H4 (cell line): ENCODE measurements around the gene PTPRT. TPM values are rescaled to one million over a fixed set of nuclear protein-coding genes. Genes with fewer than 3 reads are reported as not detected.

Source experiments
- DNase-seq: peaks from one replicate; pipeline ENCODE4 v3.0.0-alpha.2; 2015; ENCODE audit warnings: low spot score
- total RNA-seq: library from RNA; depleted of rRNA; stranded (reverse); fragments of >200 nt; shearing (Covaris generic); gene quantifications from 2 replicates; pipeline ENCODE4 v1.2.3, GENCODE V29; 2014

The PTPRT gene
- total RNA-seq, 1 experiment from 2014 or later, result not detected

DNA sequence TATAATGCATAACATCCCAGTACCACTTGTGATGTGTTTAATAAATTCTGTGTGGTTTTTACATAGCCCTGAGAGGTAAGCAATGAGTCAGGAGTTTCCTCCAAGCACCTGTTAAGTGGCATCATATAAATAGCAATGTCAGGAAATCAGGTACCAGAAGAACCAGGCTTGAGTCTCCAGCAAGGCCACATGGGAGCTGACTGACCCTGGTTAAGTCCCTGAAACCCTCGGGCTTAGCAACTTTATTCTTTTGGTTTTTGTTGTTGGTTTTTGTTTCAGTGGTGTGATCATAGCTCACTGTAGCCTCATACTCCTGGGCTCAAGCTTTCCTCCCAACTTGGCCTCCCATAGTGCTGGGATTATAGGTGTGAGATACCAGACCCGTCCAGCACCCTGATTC, 70.0 kb downstream of the PTPRT start:
- no peak for DNase-seq

DNA sequence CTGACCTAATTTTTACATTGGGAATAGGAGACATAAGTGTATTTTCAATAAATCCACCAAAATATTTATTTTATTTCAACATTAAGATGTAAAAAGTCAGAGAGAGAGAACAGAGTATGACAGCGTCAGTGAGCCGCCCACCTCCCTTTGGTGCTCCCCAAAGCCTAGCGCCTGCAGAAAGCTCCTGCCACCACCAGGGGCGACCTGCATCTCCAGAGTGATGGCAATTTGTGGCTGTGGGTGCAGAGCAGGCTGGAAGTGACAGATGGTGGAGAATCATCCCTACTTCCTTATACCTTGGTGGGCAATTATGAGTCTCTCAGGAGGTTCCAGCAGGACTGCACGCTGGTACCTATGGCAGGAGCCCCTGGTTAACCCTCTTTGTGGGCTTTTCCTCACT, 87.3 kb downstream of the PTPRT start:
- DNase-seq, result no peak

DNA sequence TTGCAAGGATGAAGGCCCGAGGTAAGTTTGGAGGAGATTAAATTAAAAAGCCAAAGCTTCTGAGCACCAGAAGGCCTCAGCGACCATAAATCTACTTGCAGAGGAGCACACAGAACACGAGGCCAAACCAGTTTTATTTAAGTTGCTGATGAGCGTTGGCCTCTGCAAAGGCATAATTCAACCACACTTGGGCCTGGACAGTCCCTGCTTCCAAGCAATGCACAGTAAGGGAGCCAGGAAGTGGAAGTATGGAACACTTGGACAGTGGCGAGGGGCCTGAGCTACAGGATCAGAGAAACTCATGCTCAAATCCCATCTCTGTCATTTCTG, 92.8 kb downstream of the PTPRT start:
- DNase-seq, result no peak

DNA sequence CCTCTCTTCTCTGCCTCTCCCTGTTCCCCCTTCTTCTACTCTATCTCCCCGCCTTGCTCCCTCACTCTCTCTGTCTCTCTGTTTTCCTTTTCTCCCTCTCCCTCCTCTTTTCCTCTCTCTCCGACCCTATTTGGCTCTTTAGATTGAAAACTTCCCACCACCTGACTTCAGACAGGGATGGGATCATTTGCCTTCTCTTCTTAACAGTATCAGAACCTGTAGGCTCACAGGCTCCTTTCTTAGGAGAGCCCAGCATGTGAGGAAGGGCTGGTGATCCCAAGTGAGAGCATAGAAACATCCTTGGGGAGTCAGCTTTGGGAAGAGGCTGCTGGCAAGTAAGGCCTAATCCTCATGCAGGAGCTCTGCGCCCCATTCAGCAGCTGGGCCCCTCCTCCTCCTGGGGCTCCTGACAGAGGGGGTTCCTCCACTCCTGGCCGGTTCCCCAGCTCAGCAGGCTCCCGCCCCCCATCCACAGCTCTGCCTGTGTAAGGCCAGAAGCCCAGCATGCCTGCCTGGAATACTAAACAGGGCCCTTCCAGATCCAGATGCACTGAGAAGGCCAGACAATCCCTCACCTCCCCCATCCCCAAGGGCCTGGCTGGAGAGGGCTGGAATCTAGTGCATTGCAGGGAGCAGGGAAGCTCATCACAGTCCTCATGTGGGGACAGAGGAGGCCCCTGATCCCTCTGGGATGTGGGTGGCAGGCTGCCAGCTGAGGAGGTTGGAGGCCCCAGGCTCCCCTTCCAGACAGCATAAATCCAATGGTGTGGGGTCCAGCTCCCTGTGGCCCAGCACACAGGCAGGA, 93.4 kb downstream of the PTPRT start:
- no peak for DNase-seq

DNA sequence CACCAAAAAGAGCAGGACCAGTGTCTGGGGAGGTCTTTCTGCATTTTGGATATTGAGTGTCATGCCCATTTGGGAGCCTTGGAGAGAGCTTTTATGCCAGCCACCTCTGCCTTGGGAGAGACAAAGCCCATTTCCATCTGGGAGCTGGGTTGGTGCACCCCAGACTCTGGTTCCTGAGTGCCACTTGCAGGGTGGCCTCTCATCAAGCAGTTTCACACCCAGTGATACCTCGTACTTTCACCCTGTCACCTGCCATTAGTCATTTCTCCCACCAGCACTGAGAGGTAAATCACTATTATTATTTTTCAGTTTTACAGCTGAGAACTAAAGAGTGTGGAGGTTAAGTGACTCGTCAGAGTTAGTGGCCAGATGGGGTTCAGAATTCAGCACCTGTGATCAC, 94.7 kb downstream of the PTPRT start:
- no peak for DNase-seq

DNA sequence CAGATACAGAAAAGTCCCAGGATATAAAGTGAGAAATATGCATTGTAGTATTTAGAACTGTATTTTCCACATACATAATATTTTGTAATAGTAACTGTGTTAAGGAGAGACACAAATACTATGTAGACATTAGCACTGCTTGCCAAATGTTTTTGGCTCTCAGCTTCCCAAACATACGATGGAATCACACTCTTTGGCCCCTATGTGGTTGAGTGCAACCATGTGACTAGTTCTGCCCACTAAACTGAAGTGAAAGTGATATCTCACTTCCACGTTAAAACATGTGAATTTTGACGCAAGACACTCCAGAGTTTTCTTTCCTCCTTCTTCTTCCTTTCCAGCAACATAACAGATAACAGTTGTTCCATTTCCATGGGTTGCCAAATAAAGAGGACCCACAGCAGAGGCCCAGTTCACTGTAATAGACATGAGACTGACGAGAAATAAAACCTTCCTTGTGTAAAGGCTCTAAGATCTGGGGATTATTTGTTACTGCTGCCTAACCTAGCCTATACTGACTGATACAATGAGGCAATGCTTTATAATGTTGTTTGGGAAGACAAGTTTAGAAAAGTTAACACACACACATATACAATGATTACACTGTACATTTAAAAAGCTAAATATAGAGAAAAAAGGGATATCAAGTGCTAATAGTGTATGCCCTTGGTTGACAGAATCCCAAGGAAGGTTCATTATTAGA, 97.2 kb downstream of the PTPRT start:
- no peak for DNase-seq

DNA sequence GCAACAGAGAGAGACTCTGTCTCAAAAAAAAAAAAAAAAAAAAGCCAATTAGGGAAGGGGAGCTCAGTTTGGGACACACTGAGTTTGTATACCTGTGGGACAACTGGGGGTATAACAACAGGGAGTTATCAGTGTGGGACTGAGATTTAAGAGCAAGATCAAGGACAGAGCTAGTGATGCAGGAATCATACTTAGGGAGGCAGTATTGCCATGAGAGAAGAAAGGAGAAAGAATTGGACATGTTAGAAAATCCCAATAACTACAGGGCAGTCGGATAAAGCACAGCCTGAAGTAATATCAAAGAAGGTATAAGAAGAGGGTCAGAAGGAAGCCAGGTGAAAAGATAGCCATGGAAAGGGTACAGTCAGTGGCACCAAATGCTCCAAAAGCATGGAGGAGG, 121.2 kb downstream of the PTPRT start:
- DNase-seq, result no peak

DNA sequence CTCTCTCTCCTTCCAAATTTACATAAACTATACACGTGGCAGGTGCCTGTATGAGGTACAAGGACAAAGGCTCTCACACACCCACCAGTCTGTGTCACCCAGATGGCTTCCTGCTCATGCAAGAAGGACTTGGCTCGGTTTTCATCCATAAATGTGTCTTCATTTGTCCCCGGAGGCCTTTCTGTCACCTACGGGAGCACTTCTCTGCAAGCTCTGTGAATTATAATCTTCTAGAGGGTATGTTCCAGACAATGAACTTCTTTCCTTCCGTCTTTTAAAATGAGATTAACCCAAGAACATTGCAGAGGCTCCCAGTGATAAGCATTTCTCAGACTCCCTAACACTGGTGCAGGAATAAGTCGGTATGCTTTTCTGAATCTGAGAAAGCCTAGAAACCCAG, 123.6 kb downstream of the PTPRT start:
- no peak for DNase-seq

DNA sequence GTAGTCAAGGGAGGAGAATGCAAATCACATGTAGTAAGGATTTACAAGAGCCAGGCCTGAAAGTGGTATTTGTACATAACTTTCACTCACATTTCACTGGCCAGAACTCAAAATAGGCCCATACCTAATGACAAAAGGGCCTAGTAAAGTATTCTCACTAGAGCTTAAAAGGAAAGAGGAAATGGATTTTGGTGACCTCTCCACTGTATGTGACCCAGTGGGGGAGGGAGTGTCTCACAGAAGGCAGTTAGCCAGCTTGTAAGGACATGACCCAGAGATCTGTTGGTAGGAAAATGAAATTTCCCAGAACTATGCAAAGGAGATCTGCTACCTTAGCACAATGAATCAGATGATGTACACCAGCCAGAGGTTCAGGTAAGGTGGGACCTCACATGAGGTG, 124.4 kb downstream of the PTPRT start:
- no peak for DNase-seq

DNA sequence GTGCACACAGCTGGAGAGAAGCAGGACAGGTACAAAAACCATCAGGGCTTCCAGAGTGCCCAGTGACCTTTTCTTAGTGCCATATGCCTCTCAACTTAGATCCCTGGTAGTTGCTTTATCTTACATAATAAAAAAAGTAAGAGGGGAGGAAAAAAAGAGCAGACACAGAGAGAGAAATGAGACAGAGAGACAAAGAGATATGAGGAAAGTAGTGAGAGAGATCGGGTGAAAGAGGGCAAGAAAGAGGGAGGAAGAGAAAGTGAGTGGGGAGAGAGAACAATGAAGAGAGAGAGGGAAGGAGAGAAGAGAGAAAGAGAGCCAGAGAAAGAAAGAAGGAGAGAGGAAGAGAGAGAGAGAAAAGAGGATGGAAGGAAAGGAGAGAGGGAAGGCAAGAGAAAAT, 131.6 kb downstream of the PTPRT start:
- DNase-seq, result no peak

DNA sequence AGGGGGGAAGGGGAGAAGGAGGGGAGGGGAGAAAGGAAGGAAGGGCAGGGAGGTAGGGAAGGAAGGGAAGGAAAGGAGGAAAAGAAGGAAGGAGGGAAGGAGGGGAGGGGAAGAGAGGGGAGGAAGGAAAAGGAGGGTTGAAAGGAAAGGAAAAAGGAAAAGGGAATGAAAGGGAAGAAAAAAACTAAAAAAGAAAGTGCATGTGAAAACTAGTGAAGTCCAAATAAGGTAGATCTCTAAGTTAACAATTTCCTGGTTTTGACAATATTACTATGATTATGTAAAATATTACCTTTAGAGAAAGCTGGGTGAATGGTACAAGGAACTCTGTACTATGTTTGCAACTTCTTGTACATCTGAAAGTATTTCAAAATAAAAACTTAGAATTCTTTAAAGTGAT, 132.4 kb downstream of the PTPRT start:
- no peak for DNase-seq

DNA sequence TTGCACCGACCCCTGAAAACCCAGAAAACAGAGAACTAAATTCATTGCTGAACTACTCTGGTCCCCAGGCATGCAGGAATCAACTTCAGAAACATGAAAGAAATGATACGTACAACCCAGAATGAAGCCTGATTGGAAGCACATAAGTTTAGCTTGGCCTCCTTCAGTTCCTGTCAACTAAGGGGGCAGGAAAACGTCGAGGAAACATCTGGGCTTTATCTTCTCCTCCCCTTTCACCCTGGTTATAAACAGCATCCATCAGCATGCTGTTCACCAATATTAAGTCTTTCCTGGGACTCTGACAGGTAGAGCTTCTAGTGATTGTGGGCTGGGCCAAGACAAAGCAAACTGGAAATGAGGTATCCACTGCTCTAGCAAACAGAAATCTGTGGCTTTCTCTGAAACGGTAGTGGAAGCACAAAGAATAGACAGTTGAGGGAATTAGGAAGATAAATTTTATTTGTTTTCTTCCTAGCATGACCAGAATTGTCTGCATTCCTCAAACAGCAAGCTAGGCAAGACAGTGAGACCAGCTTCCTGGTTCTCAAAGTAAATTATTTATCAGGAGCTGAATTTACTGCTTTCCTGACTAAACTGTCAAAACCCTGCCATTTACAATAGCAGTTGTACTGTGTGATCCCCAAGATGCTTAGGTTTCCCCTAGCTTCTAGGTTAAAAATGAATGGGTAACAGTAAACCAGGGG, 134.4 kb downstream of the PTPRT start:
- DNase-seq, result no peak

DNA sequence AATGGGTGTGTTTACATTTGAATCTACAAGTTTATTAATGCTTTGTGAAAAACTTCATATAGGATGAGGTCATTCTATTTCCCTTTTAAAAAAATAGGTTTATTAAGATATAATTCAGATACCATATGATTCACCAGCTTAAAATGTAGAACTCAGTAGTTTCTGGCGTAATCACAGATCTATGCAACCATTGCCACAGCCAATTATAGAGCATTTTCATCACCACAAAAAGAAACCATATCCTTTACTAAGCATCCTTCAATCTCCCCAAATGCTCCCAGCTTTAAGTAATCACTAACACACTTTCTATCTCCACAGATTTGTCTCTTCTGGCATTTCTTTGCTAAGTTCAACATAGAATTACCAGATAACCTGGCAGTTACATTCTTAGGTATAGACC, 137.2 kb downstream of the PTPRT start:
- no peak for DNase-seq

DNA sequence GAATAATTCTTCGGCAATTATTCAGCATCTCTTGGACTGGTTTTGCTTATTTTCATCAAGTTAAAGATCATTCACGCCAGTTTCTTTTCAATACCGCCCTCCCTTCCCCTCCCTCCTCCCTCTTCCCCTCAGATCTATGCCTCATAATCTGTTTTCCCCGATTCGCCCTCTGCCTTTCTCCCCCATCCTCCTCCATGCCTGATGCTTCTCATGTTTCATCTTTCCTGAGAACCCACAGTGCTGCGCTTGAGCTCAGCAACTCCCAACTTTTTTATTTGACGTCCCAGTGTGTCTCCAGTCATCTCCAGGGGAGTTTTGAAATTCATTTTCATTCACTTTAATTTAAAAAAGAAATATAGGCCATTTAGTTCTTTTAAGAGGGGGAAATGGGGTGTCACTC, 142.7 kb downstream of the PTPRT start:
- DNase-seq, result no peak

DNA sequence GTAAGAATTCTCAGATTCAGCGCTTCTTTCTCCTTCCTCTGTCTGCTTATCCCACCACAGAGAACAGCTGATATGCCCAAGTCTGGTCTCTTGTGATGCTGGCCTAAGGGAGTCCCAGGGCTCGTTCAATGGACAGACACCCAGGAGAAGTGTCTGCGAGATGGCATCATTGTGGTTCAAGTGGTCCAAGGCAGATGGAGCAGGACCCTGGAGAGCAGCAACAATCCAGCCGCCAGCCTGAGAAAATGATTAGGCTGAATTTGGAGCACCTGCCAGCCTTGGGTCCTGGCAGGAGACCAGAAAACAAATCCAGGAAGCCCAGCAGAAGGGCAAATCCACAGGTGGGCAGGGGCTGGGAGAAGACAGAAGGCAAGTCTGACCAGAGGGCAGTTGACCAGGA, 145.8 kb downstream of the PTPRT start:
- DNase-seq, result no peak

DNA sequence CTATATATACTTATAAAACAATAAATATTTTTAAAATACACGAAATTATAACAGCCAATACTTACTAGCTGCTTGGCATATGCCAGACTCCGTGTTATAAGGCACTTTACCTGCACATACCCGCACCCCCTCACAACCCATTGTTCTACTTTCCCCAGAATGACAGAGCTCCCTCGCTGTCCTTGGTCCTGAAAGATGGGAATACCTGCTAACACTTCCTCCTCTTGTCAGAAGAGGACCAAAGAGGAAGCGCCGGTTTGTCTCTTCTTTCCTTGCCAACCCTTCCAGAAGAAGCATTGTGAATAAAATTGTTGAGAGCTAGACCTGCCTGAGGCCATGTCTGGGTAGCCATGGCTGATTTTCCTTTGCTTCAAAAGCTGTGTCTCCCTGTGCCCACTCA, 149.3 kb downstream of the PTPRT start:
- no peak for DNase-seq

DNA sequence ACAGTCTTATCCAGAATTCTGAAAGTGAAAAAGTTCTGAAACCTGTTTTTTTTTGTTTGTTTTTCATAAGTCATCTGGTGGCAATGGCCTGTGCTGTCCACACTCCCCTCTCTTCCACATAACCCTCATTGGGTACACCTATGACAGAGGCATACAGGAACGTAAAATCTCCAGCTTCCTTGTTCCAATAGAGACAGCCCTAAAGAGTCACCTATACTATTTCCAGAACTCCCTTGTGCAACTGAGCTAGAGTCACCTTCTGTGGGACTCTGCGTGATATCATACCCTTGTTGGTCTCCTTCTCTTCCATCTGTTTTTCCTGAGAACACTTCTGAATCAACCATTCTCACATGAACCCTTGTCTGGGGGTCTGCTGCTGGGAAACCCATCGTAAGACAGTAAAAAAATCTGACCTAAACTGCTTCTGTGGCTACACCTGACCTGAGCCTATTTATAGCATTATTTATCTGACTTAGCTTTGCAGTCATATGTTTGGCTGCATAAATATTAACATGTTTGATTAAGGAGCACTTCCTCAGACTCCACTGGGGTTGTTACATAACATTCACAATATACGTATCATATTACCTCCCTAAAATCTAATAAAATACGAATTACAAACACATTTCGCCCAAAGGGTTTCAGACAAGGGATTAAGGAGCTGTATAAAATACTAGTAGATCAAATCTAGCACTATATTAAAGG, 151.9 kb downstream of the PTPRT start:
- DNase-seq, result no peak

DNA sequence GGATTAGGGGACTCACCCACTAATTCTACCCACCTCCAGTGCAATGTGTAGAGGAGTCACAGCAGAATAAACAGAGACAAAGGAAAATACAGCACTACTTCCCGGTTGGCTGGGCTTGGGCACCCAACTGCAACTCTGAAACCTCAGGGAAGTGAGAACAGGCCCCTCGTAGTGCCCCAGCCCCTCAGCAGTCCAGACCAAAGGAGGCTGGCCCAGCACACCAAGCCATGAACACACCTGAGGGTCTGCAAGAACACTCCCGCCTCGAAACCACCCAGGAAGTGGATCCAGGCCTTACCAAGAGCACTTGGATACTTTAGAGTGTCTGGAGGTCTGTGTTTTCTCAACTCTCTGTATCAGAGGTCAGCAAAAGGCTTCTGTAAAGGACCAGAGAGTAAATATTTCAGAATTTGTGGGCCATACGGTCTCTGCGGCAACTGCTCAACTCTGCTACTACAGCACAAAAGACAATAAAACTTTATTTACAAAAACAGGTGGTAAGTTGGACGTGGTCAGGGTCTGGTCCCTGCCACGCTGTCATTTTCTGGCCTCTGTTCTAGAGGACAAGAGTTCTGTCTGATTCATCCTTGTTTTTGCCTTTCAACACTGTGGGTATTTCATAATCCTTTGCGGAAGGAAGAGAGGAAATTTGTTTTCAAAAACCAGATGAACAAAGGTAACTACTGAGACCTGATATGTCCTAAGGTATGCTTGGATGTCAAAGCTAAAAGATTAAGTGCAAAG, 154.6 kb downstream of the PTPRT start:
- DNase-seq, result no peak

DNA sequence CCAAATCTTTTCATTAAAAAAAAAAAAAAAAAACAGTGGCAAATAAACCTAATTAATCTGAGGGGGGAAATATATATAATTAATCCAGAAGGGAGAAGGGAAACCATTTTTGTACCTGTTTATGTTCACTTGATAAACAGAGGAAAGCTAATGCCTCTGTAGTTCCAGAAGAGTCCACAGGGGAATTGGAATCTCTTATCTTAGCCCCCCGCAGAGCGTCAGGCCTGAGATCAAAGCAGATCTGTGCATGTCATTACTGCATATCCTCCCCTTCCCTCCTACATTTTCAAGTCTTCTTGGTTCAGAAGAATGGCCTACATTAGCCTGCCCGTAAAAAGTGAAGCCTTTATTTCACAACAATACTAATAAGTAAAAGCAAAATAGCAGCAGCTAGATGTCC, 157.2 kb downstream of the PTPRT start:
- no peak for DNase-seq

DNA sequence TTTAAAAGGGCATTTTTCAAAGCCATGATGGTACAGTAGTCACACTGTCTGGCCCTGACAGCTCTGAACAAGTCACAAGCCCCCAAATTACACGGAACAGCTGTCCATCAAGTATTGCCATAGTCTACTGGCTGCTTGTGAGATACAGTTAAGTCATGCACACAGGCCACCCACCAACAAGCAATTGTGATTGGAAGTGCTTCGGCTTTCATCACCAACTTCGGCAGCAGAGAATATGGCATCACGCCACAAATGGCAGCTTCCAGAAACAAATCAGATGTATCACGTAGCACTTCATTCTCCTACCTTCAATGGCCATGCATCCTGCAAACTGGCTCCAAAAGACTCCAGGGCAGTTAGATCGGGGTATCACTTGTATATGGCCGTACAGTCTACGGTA, 160.5 kb downstream of the PTPRT start:
- DNase-seq, result no peak

DNA sequence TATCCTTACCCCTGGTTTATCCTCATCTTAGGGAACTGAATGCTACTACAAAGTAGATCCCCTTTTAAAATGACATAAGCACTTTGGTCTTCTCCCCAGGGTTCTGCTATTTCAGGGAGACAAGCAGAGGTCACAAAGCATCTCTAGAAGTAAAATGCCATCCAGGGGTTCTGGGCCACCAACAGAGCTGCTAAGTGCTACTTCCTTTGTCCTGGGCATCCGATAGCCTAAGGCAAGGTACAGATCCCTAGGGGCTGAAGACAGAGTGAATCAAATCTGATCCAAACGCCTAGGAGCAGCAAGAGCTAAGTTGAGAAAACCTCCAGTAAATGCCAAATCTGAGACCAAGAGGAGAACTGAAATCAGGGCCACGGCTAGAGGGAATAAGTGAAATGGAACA, 161.2 kb downstream of the PTPRT start:
- no peak for DNase-seq

DNA sequence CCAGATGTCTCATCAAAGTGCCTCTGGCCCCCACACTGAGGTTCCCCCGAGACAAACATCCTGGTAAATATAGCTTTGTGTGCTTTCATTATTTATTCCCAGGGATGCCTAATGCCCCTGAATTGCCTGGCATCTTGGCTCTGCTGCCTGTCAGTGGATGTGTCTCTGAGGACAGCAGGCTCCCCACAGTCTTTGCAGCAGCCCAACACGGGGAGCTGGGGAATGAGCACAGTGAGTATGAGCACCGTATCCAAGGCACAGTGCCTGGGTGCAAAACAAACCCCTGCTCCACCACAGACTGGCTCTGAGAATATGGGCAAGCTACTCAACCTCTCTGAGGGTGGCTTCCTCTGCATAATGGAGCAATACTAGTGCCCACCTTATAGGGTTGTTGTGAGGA, 165.9 kb downstream of the PTPRT start:
- DNase-seq, result no peak
